Testis (tissue), 2 donors: ENCODE results near the gene SMYD3.

Experiments used
- CTCF ChIP-seq, 3 experiments: fragments of 450-650 bp in 2 of 3; fragments of 200-600 bp in 1 of 3; sonication (generic) in 1 of 3; IDR thresholded peaks; one replicate each; pipeline ENCODE4 v1.5.1; 2016 to 2019; ENCODE audit warnings: antibody characterized with exemption in 3 of 3, mild to moderate bottlenecking in 2 of 3, moderate library complexity in 1 of 3
- POLR2A ChIP-seq: fragments of 450-650 bp; IDR thresholded peaks from one replicate; pipeline ENCODE4 v1.6.1; 2017; ENCODE audit warnings: antibody characterized with exemption, mild to moderate bottlenecking, moderate library complexity

- TF ChIP-seq POLR2A (no peak), CTCF (IDR thresholded peaks at IDR 0.05) (no peak)
Observed at GRCh38 chr1:245921417-245921816, 585.7 kb downstream of the SMYD3 start.
